Liver (tissue), 9 donors: ENCODE results near the gene ITIH5. TPM values are rescaled to one million over a fixed set of nuclear protein-coding genes. Genes with fewer than 3 reads are reported as not detected.

Experiments used
- DNase-seq: peaks from one replicate; pipeline ENCODE4 v3.0.0-alpha.2; 2017; ENCODE audit warnings: low spot score
- H3K27ac ChIP-seq, 2 donors: one replicate each; pipeline ENCODE4 v1.7.0; 2013; ENCODE audit warnings: inconsistent platforms in 2 of 2, low read length in 2 of 2, control low read depth in 1 of 2, low read depth in 1 of 2, mild to moderate bottlenecking in 1 of 2
- H3K27me3 ChIP-seq, 4 donors: one replicate each; pipeline versions ENCODE4 v1.6.1 to v1.7.0; 2013; ENCODE audit warnings: low read length in 3 of 4, inconsistent platforms in 1 of 4, mild to moderate bottlenecking in 1 of 4, moderate library complexity in 1 of 4; ENCODE audit not compliant: control insufficient read depth in 4 of 4, insufficient read depth in 4 of 4
- H3K36me3 ChIP-seq, 4 donors: one replicate each; pipeline versions ENCODE4 v1.6.1 to v1.7.0; 2013; ENCODE audit warnings: low read length in 3 of 4, mild to moderate bottlenecking in 3 of 4, low read depth in 1 of 4, moderate library complexity in 1 of 4; ENCODE audit not compliant: control insufficient read depth in 4 of 4, insufficient read depth in 3 of 4
- H3K4me1 ChIP-seq, 4 donors: one replicate each; pipeline versions ENCODE4 v1.6.1 to v1.7.0; 2013; ENCODE audit warnings: low read length in 3 of 4, mild to moderate bottlenecking in 3 of 4, moderate library complexity in 1 of 4; ENCODE audit not compliant: control insufficient read depth in 4 of 4, insufficient read depth in 4 of 4
- H3K4me3 ChIP-seq, 3 donors: one replicate each; pipeline versions ENCODE4 v1.6.1 to v1.7.0; 2013; ENCODE audit warnings: low read length in 3 of 3, control low read depth in 1 of 3, low read depth in 1 of 3, mild to moderate bottlenecking in 1 of 3
- H3K9ac ChIP-seq, 2 donors: one replicate each; pipeline ENCODE4 v1.7.0; 2013; ENCODE audit warnings: low read length in 2 of 2, mild to moderate bottlenecking in 2 of 2, moderate library complexity in 2 of 2, control low read depth in 1 of 2, low read depth in 1 of 2
- H3K9me3 ChIP-seq, 4 donors: one replicate each; pipeline versions ENCODE4 v1.6.1 to v1.7.0; 2013; ENCODE audit warnings: low read length in 3 of 4; ENCODE audit not compliant: control insufficient read depth in 4 of 4
- ATF3 ChIP-seq: IDR thresholded peaks from 2 replicates; pipeline ENCODE4 v1.6.1; 2016; ENCODE audit warnings: antibody characterized with exemption
- EGR1 ChIP-seq, 2 donors: IDR thresholded peaks; 2 replicates each; pipeline ENCODE4 v1.6.1; 2016 to 2018; ENCODE audit warnings: antibody characterized with exemption in 2 of 2, low read depth in 2 of 2
- FOXA1 ChIP-seq: IDR thresholded peaks from 2 replicates; pipeline ENCODE4 v1.6.1; 2016; ENCODE audit warnings: antibody characterized with exemption
- FOXA2 ChIP-seq: IDR thresholded peaks from 2 replicates; pipeline ENCODE4 v1.6.1; 2016; ENCODE audit warnings: antibody characterized with exemption
- GABPA ChIP-seq, 2 donors: IDR thresholded peaks in 1 of 2; conservative IDR thresholded peaks in 1 of 2; 2 replicates each; pipeline ENCODE4 v1.6.1; 2016; ENCODE audit warnings: antibody characterized with exemption in 2 of 2, mild to moderate bottlenecking in 1 of 2, moderate library complexity in 1 of 2
- HNF4A ChIP-seq, 2 donors: conservative IDR thresholded peaks; 2 replicates each; pipeline ENCODE4 v1.6.1; 2016; ENCODE audit warnings: antibody characterized with exemption in 2 of 2, mild to moderate bottlenecking in 2 of 2
- HNF4G ChIP-seq: IDR thresholded peaks from 2 replicates; pipeline ENCODE4 v1.6.1; 2016; ENCODE audit warnings: antibody characterized with exemption
- JUND ChIP-seq, 2 donors: IDR thresholded peaks; 2 replicates each; pipeline ENCODE4 v1.6.1; 2016; ENCODE audit warnings: antibody characterized with exemption in 2 of 2
- MAX ChIP-seq: IDR thresholded peaks from 2 replicates; pipeline ENCODE4 v1.6.1; 2016; ENCODE audit warnings: antibody characterized with exemption
- NR2F2 ChIP-seq: IDR thresholded peaks from 2 replicates; pipeline ENCODE4 v1.6.1; 2016; ENCODE audit warnings: antibody characterized with exemption
- RAD21 ChIP-seq, 2 donors: IDR thresholded peaks; 2 replicates each; pipeline ENCODE4 v1.6.1; 2016; ENCODE audit warnings: antibody characterized with exemption in 2 of 2, mild to moderate bottlenecking in 2 of 2
- RXRA ChIP-seq, 2 donors: IDR thresholded peaks; 2 replicates each; pipeline ENCODE4 v1.6.1; 2017 to 2018; ENCODE audit warnings: antibody characterized with exemption in 2 of 2, mild to moderate bottlenecking in 1 of 2
- SP1 ChIP-seq: IDR thresholded peaks from 2 replicates; pipeline ENCODE4 v1.6.1; 2018; ENCODE audit warnings: antibody characterized with exemption, mild to moderate bottlenecking
- TAF1 ChIP-seq: conservative IDR thresholded peaks from 2 replicates; pipeline ENCODE4 v1.6.1; 2016; ENCODE audit warnings: antibody characterized with exemption, mild to moderate bottlenecking
- YY1 ChIP-seq: IDR thresholded peaks from 2 replicates; pipeline ENCODE4 v1.6.1; 2016; ENCODE audit warnings: antibody characterized with exemption, mild to moderate bottlenecking
- WGBS: extraction: QIAGEN DNeasy Blood & Tissue Kit; methylation state at CpG from one replicate; pipeline ENCODE4 v1.1.7; 2013; 5-methylcytosine and 5-hydroxymethylcytosine counted together
- polyA plus RNA-seq, 2 donors: library from polyadenylated mRNA; stranded (reverse) in 1 of 2; unstranded in 1 of 2; fragments of 200-250 nt in 1 of 2; fragments of >200 nt in 1 of 2; fragmentation: Nextera tagmentation in 1 of 2; extraction: Ambion mirVana in 1 of 2; gene quantifications; one replicate each; pipeline versions ENCODE4 v1.2.1 to v1.2.3, GENCODE V29; 2013 to 2015
- total RNA-seq, 2 donors: library from RNA; depleted of rRNA; stranded (reverse); fragments of >200 nt; gene quantifications; one replicate each; pipeline ENCODE4 v1.2.3, GENCODE V29; 2014
- TF ChIP-seq, protein P1 (sequence below): fragments of 150-350 bp; IDR thresholded peaks from 2 replicates; pipeline ENCODE4 v1.5.1; 2017; ENCODE audit warnings: improper control_type of control experiment, low read depth, low read length; ENCODE audit not compliant: missing input control
- TF ChIP-seq, protein P2 (sequence below): IDR thresholded peaks from 2 replicates; pipeline ENCODE4 v1.6.1; 2016; ENCODE audit warnings: antibody characterized with exemption
- TF ChIP-seq, protein P3 (sequence below): IDR thresholded peaks from 2 replicates; pipeline ENCODE4 v1.6.1; 2016; ENCODE audit warnings: antibody characterized with exemption, mild to moderate bottlenecking
- donor health status: healthy.
- donor health status: healthy.
- donor health status: healthy.
- donor health status: healthy.
- donor health status: healthy.

ITIH5 gene
- total and polyA plus RNA-seq, 4 donors = 0.60 to 1.3 (median 0.98) TPM

DNA sequence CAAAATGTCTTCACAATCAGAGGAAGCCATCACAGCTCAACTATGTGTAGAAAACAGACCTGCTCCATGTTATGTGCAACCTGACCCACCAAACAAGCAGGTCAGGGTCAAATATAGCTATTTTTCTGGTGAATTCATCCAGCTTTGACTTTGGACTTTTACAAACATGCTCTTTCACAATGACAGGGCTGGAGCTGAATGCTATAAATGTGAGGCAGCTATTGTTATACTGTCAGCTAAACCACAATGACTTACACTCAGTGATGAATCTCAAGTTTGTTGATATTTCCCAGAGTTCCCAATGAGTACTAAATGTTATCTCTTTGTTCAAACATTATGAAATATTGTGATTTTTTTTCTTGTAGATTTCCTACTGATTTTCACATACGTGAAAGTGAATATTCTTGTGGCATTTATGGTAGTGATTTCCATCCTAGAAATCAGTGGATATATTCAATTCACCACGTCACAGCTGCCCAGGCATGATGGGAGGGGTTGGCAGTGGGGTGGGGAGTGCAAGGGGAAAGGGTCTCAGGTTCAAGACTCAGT is 33.9 kb upstream of the ITIH5 start:
- H3K27me3 ChIP-seq = no peaks in the 10 kb centered on the region
- no peak for TF ChIP-seq GABPA (IDR thresholded peaks at IDR 0.05 in 1 of 2, conservative IDR thresholded peaks at IDR 0.05 in 1 of 2)
- TF ChIP-seq, protein P1, sequence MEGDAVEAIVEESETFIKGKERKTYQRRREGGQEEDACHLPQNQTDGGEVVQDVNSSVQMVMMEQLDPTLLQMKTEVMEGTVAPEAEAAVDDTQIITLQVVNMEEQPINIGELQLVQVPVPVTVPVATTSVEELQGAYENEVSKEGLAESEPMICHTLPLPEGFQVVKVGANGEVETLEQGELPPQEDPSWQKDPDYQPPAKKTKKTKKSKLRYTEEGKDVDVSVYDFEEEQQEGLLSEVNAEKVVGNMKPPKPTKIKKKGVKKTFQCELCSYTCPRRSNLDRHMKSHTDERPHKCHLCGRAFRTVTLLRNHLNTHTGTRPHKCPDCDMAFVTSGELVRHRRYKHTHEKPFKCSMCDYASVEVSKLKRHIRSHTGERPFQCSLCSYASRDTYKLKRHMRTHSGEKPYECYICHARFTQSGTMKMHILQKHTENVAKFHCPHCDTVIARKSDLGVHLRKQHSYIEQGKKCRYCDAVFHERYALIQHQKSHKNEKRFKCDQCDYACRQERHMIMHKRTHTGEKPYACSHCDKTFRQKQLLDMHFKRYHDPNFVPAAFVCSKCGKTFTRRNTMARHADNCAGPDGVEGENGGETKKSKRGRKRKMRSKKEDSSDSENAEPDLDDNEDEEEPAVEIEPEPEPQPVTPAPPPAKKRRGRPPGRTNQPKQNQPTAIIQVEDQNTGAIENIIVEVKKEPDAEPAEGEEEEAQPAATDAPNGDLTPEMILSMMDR = no peak
- peak; percentile 93 for TF ChIP-seq SP1
- peak; percentile 72 to 76 for TF ChIP-seq JUND (IDR thresholded peaks at IDR 0.05)
- peak; percentile 71 for TF ChIP-seq MAX
- TF ChIP-seq RAD21 (IDR thresholded peaks at IDR 0.05) = peak in 1 of 2 donors; percentile 35
- TF ChIP-seq TAF1 = peak; percentile 19
- peak; percentile 59 for TF ChIP-seq ATF3
- peak; percentile 92 for TF ChIP-seq YY1
- no peak for TF ChIP-seq EGR1 (IDR thresholded peaks at IDR 0.05; ENCODE audit: low read depth in 2 of 2)
- peak; percentile 88 for TF ChIP-seq RXRA (IDR thresholded peaks at IDR 0.05)
- TF ChIP-seq FOXA2 = peak; percentile 22
- TF ChIP-seq HNF4A (conservative IDR thresholded peaks at IDR 0.05) = peak; percentile 92 to 95
- TF ChIP-seq, protein P2, sequence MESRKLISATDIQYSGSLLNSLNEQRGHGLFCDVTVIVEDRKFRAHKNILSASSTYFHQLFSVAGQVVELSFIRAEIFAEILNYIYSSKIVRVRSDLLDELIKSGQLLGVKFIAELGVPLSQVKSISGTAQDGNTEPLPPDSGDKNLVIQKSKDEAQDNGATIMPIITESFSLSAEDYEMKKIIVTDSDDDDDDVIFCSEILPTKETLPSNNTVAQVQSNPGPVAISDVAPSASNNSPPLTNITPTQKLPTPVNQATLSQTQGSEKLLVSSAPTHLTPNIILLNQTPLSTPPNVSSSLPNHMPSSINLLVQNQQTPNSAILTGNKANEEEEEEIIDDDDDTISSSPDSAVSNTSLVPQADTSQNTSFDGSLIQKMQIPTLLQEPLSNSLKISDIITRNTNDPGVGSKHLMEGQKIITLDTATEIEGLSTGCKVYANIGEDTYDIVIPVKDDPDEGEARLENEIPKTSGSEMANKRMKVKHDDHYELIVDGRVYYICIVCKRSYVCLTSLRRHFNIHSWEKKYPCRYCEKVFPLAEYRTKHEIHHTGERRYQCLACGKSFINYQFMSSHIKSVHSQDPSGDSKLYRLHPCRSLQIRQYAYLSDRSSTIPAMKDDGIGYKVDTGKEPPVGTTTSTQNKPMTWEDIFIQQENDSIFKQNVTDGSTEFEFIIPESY = peak; percentile 68
- TF ChIP-seq FOXA1 = no peak
- TF ChIP-seq HNF4G = peak; percentile 93
- peak; percentile 93 for TF ChIP-seq NR2F2
- TF ChIP-seq, protein P3, sequence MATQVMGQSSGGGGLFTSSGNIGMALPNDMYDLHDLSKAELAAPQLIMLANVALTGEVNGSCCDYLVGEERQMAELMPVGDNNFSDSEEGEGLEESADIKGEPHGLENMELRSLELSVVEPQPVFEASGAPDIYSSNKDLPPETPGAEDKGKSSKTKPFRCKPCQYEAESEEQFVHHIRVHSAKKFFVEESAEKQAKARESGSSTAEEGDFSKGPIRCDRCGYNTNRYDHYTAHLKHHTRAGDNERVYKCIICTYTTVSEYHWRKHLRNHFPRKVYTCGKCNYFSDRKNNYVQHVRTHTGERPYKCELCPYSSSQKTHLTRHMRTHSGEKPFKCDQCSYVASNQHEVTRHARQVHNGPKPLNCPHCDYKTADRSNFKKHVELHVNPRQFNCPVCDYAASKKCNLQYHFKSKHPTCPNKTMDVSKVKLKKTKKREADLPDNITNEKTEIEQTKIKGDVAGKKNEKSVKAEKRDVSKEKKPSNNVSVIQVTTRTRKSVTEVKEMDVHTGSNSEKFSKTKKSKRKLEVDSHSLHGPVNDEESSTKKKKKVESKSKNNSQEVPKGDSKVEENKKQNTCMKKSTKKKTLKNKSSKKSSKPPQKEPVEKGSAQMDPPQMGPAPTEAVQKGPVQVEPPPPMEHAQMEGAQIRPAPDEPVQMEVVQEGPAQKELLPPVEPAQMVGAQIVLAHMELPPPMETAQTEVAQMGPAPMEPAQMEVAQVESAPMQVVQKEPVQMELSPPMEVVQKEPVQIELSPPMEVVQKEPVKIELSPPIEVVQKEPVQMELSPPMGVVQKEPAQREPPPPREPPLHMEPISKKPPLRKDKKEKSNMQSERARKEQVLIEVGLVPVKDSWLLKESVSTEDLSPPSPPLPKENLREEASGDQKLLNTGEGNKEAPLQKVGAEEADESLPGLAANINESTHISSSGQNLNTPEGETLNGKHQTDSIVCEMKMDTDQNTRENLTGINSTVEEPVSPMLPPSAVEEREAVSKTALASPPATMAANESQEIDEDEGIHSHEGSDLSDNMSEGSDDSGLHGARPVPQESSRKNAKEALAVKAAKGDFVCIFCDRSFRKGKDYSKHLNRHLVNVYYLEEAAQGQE = peak; percentile 52
- H3K4me3 ChIP-seq = no peak overlapping the region
- no peaks in the 10 kb centered on the region for H3K36me3 ChIP-seq
- DNase-seq = no peak
- peaks cover 6 to 57% (median 41%) of the 10 kb centered on the region in 4 donors for H3K4me1 ChIP-seq
- peak overlapping the region in 1 of 2 donors; percentile 16 for H3K27ac ChIP-seq
- 29% methylated on average over 2 of the region's 2 CpGs for WGBS
- no peaks in the 10 kb centered on the region for H3K9me3 ChIP-seq
- no peak overlapping the region for H3K9ac ChIP-seq
